Astrocyte of the spinal cord (primary cell): Measurements from ENCODE around the gene DCLK1.

Experiments
- DNase-seq: peaks from one replicate; pipeline ENCODE4 v3.0.0; 2011; ENCODE audit warnings: low read depth, low spot score
- H3K4me3 ChIP-seq: 2 replicates; pipeline ENCODE4 v1.5.1; 2011; ENCODE audit warnings: low read depth, mild to moderate bottlenecking, low read length, moderate library complexity
- CTCF ChIP-seq: IDR thresholded peaks from 2 replicates; pipeline ENCODE4 v1.5.1; 2012; ENCODE audit warnings: low read depth, mild to moderate bottlenecking, low read length, inconsistent platforms
- in situ Hi-C: cut with HindIII; loops from 2 replicates; pipeline ENCODE4 v1.10.0; 2017; ENCODE audit warnings: low sequenced_read_pairs

DCLK1 gene

GRCh38 chr13:35812736-35813135 lies 318.4 kb downstream of the DCLK1 start:
- in situ Hi-C loops: no loop called here
- no peak for TF ChIP-seq CTCF
- no peak for DNase-seq
- H3K4me3 ChIP-seq: no peak overlapping the region

- TF ChIP-seq CTCF: no peak
- in situ Hi-C loops: no loop called here
- H3K4me3 ChIP-seq: no peak overlapping the region
- no peak for DNase-seq
Observed at GRCh38 chr13:35810321-35810720, 320.9 kb downstream of the DCLK1 start.

- no peak for DNase-seq
- TF ChIP-seq CTCF: no peak
- in situ Hi-C loops: no loop called here
- no peak overlapping the region for H3K4me3 ChIP-seq
Observed at GRCh38 chr13:35808846-35809245, 322.3 kb downstream of the DCLK1 start.

- no peak overlapping the region for H3K4me3 ChIP-seq
- no peak for DNase-seq
- in situ Hi-C loops: no loop called here
- no peak for TF ChIP-seq CTCF
Observed at GRCh38 chr13:35804901-35805300, 326.3 kb downstream of the DCLK1 start.

- in situ Hi-C loops: no loop called here
Observed at GRCh38 chr13:35797991-35798390, 333.2 kb downstream of the DCLK1 start.

GRCh38 chr13:35797244-35797643 lies 333.9 kb downstream of the DCLK1 start:
- TF ChIP-seq CTCF: no peak
- no peak for DNase-seq
- in situ Hi-C loops: no loop called here
- no peak overlapping the region for H3K4me3 ChIP-seq

More at GRCh38 chr13:35797991-35798390, 333.2 kb downstream of the DCLK1 start:
- no peak overlapping the region for H3K4me3 ChIP-seq
- no peak for DNase-seq
- no peak for TF ChIP-seq CTCF

GRCh38 chr13:35796623-35797022 lies 334.6 kb downstream of the DCLK1 start:
- no peak for DNase-seq
- in situ Hi-C loops: no loop called here
- no peak overlapping the region for H3K4me3 ChIP-seq
- TF ChIP-seq CTCF: no peak
